NCI-H128 (cell line): ENCODE data around the gene PLVAP.

ENCODE experiments used
- DNase-seq: peaks from one replicate; lab custom pipeline; 2025; ENCODE audit not compliant: unreplicated experiment; lab: John Stamatoyannopoulos, UW

Gene PLVAP

GRCh38 chr19:17376935-17377600 lies at the start of gene PLVAP:
Gene PLVAP, minus strand, starts transcription at chr19:17377342. Its CDS starts 54 bp downstream, at chr19:17377288.
- no peak for DNase-seq

- no peak for DNase-seq
These were observed 47.7 kb upstream of the PLVAP start for GRCh38 chr19:17424743-17425365.

GRCh38 chr19:17423429-17424208 lies 46.5 kb upstream of the PLVAP start:
- DNase-seq: no peak

- DNase-seq: no peak
These were observed 44.8 kb upstream of the PLVAP start for GRCh38 chr19:17421942-17422341.

GRCh38 chr19:17420475-17420924 lies 43.4 kb upstream of the PLVAP start:
- no peak for DNase-seq

- DNase-seq: peak; percentile 94
These were observed 42.7 kb upstream of the PLVAP start, which contains the start of gene MVB12A for GRCh38 chr19:17419621-17420474. Gene MVB12A, plus strand, starts transcription at chr19:17420047. Its CDS starts 89 bp downstream, at chr19:17420136.

GRCh38 chr19:17419154-17419620 lies 42.0 kb upstream of the PLVAP start:
- no peak for DNase-seq

GRCh38 chr19:17418710-17419109 lies 41.6 kb upstream of the PLVAP start:
- no peak for DNase-seq

- no peak for DNase-seq
These were observed 38.0 kb upstream of the PLVAP start for GRCh38 chr19:17415121-17415520.

- DNase-seq: no peak
These were observed 37.0 kb upstream of the PLVAP start for GRCh38 chr19:17414097-17414496.

GRCh38 chr19:17411801-17412200 lies 34.7 kb upstream of the PLVAP start:
- DNase-seq: no peak

- no peak for DNase-seq
These were observed 32.8 kb upstream of the PLVAP start for GRCh38 chr19:17409990-17410389.

- no peak for DNase-seq
These were observed 29.7 kb upstream of the PLVAP start for GRCh38 chr19:17406887-17407196.

GRCh38 chr19:17406046-17406886 lies 29.1 kb upstream of the PLVAP start:
- no peak for DNase-seq

GRCh38 chr19:17405250-17406045 lies 28.3 kb upstream of the PLVAP start, which contains the start of gene BST2:
Gene BST2, minus strand, starts transcription at chr19:17405630. Its CDS starts 55 bp downstream, at chr19:17405575.
- no peak for DNase-seq

GRCh38 chr19:17404621-17405249 lies 27.6 kb upstream of the PLVAP start:
- DNase-seq: no peak

GRCh38 chr19:17404015-17404414 lies 26.9 kb upstream of the PLVAP start:
- DNase-seq: no peak

- no peak for DNase-seq
These were observed 26.1 kb upstream of the PLVAP start for GRCh38 chr19:17402982-17403855.
